DMS53 treated with DMSO at 0.1 percent for 48 hours (cell line): ENCODE results near the gene SFPQ.
"Not testable (repeated sequence)": the region's sequence is repeated elsewhere in the genome, so short reads cannot be mapped to it uniquely, and the experiment has no call there.

Experiments
- DNase-seq: peaks from one replicate; lab custom pipeline; 2025; ENCODE audit not compliant: unreplicated experiment; lab: John Stamatoyannopoulos, UW

Gene SFPQ, protein sequence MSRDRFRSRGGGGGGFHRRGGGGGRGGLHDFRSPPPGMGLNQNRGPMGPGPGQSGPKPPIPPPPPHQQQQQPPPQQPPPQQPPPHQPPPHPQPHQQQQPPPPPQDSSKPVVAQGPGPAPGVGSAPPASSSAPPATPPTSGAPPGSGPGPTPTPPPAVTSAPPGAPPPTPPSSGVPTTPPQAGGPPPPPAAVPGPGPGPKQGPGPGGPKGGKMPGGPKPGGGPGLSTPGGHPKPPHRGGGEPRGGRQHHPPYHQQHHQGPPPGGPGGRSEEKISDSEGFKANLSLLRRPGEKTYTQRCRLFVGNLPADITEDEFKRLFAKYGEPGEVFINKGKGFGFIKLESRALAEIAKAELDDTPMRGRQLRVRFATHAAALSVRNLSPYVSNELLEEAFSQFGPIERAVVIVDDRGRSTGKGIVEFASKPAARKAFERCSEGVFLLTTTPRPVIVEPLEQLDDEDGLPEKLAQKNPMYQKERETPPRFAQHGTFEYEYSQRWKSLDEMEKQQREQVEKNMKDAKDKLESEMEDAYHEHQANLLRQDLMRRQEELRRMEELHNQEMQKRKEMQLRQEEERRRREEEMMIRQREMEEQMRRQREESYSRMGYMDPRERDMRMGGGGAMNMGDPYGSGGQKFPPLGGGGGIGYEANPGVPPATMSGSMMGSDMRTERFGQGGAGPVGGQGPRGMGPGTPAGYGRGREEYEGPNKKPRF

DNA sequence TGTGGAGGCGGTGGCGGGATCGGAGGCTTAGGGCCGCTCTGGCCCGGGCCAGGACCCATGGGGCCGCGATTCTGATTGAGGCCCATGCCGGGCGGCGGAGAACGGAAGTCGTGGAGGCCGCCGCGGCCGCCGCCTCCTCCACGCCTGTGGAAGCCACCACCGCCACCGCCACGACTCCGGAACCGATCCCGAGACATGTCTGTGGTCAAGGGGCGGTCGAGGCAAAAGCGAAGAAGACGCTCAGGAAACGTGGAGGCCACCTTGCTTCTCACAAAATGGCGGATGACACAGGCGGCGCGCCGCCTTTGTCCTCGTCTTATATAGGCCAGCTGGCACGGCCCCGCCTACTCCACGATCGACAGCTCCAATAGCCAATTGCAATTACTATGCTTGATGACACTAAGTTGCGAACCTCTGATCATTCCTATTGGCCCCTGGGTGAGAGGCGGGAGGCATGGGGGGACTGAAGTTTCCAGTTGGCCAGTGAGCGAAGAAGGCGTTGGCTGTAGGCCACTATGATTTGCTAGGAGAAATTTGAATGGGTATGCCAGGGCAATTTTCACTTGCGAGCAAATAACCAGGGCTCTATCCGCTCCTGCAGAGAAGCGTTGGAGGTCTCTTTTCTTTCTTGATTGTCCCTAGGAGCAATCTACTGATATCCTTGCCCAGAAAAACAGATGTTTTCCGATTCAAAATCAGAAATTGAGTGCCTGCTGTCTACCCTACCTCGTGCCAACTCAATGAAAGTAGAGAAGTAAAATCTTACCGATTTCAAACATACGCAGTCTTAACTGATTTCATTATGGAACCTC, at the start of gene SFPQ:
Gene SFPQ, minus strand, starts transcription at position 293 of the 812 bp plus-strand sequence. Its CDS starts 96 bp downstream, at position 197.
- DNase-seq: peak; percentile 98

DNA sequence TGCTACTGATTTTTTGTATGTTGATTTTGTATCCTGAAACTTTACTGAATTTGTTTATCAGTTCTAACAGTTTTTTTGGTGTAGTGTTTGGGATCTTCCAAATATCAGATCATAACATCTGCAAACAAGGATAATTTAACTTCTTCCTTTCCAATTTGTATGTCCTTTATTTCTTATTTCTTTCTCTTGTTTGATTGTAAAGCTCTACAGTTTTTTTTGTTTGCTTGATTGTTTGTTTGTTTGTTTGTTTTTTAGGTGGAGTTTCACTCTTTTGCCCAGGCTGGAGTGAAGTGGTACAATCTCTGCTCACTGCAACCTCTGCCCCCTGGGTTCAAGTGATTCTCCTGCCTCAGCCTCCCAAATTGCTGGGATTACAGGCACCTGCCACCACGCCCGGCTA, 43.8 kb upstream of the SFPQ start:
- DNase-seq: not testable (repeated sequence)

DNA sequence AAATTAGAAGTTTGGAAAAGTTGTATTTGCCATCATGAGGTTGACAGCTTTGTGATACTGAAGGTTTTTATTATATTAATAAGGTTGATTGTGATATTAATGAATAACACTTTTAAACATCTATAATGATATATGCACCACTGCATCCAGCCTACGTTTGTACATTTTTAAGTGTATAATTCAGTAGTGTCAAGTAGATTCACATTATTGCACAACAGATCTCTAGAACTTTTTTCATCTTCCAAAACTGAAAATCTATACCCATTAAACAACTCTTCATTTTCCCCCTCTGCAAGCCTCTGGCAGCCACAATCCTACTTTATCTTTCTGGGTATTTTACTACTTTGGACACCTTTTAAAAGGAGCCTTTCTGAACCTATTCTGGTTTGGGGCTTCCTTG, 38.3 kb upstream of the SFPQ start:
- no peak for DNase-seq

DNA sequence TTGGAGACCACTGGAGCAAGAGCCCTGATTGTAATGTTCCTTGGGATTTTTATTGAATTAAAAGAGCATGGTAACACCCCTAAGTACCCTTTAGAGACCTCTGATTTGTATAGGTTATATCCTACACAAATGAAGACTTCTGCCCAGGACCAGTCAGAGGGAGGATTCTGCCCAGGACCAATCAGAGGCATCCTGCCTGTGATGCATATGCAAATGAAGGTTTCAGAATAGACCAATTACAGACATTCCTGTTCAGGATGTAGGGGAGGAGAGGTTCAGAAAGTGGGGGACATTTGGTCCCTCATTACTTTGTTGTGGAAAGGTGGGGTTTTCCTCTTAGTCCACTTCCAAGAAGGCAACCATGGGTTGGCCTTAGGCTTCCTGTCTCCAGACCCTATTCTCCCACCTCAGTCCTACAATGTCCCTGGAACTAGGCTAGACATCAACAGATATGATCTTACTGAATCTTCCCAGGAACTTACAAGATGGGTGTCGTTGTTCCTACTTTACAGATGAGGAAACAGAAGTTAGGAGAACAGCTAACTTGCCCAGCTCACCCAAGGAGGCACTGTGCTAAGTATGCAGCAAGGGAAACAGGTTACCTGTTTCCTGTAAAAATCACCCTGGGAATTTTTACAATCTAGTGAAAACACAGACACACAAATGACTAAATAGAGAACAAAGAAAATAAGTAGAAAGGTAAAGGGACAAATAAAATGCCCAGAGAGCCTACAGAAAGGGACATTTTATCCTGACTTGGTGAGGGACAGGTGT, 36.8 kb upstream of the SFPQ start:
- no peak for DNase-seq

DNA sequence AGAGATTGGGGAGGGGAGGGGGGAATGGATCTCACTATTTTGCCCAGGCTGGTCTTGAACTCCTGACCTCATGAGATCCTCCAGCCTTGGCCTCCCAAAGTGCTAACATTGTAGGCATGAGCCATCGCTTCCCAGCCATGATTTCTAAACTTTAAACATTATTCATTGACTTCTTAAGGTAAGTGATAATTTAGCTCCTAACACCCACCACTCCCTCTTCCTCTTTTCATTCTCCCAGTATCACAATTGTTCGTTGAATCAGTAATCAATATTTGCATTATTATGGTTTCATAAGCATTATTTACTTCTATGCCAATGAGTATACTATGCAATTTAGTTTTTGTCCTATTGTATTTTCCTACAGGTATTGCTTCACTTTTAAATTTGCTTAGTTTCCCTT, 33.6 kb upstream of the SFPQ start:
- no peak for DNase-seq

DNA sequence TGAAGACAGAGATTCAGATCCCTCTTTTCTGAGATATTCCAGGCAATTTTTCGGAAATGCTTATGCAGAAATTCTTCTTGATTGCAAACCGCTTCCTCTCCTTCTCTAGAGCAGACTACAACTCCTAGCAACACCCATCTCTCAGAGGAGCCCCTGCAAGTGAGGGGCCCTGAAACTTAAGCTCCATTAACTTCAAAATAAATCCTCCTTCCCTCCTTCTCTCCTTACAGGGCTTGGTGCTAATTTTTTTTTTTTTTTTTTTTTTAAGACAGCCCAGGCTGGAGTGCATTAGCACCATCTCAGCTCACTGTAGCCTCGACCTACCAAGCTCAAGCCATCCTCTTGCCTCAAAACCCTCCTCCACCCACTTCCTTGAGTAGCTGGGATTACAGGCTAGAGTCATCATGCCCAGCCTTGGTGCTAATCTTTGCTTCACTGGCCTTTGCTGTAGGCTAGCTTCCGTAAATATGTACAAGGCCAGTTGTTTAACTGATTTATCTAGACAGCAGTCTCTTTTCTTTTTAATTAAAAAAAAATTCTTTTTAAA, 30.2 kb upstream of the SFPQ start:
- no peak for DNase-seq

DNA sequence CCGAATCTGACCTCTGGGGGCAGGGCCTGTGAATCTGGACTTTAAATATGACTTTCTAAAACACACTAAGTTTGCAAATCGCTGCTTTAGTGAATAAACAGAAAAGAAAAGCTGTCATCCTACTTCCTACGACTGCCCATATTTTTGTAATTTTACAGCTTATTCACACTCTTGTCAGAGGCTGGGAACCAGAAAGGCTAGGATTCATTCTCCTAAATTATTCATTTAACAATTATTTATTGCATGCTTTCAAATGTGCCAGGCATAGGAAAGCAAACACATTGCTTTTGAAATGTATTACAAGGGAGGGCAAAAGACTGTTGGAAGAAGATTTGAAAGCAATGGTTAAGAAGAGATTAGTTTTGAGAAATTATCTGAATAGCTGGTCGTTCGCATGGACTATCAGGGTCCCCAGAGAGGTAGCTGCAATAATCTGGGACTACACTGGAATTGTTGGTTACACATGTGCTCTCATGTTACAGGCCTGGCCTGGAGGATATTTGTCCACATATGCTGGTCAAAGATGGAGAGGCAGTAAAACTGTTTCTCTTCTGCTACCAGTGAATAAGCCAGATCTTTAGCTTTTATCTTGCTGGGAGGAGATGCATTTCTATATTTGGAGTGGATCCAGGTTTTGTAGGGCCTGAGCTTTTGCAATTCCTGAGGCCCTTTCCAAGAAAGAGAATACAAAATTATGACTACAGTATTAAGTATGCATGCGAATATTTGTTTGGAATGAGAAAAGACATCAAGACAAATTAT, 29.6 kb upstream of the SFPQ start:
- no peak for DNase-seq

DNA sequence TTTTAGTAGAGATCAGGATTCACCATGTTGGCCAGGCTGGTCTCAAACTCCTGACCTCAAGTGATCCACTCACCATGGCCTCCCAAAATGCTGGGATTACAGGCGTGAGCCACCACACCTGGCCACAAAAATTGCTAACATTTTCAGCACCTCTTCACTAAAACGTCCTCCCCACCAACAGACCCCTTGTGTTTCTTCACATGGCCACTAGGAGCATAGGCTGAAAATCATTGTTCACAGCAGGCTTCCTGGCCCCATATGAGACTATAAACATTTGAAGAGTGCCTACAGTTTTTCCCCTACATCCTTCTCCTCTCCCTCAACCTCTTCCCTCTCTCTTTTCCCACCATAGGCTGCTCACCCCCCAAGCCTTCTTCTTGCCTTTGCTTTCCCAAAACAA, 28.0 kb upstream of the SFPQ start:
- peak; percentile 23 for DNase-seq

DNA sequence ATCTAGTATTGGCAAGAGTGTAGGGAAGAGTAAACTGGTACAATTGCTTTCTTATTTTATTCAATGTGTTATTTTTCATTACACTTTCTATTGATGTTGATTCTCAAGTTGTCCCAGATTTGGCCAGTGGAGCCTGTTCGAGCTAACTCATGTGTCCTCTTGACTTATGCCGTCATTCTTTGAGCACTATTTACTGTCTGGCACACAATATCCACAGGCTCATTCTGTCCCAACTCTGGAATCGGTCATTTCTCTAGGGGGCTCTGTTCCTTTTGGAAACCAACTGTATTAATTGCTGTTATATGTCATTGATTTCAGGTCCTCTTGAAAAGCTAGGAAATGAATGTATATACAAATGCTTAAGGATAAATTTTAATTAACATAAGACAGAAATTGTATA, 22.4 kb upstream of the SFPQ start:
- DNase-seq: peak; percentile 3

DNA sequence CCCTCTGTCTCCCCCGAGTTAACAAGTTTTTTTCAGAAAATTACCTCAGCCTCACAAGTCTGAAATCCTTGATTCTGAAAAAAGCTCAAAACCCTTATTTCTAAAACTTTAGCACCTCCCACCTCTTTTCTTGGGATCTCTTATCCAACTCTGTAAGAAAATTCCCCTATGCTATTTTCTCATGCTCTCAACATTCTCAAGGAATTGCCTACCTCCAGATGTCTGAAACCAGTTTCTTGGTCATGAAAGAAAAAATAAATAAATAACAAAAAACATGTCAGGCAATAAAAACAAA, 18.1 kb upstream of the SFPQ start:
- no peak for DNase-seq

DNA sequence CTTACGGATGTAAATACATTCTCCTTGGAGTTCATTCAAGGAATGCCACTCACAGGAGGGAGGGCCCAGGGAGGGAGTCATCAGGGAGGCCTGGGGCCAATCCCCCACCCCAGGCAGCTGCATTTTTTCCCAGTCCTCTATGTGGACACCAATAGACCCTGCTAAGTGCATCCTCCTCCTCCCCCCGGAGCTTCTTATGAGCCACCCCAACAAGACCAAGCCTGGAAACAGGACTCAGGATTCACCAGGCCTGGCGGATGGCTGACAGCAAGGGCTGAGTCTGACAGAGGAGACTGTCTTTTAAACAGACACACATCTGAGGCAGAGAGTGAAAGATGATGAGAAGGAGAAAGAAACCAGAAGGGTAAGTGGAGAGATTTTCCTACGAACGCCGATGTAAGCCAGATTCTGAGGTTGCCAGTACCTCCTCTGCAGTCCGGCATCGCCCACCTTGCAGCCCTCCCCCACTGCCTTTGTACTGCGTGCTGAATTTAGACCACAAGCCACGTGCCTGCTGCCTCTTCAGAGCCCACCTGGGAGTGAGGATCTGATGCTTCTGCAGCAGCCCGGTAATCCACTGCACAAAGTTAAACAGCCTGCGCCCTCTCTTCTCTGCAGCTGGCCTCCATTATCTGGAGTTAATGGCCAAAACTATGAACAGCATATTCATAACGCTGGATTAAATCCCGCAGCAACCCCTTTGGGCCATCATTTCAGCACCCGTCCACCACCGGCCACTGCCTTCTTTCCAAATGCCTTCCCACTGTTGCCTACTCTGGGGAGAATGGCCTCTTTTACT, 17.6 kb upstream of the SFPQ start:
- DNase-seq: no peak

DNA sequence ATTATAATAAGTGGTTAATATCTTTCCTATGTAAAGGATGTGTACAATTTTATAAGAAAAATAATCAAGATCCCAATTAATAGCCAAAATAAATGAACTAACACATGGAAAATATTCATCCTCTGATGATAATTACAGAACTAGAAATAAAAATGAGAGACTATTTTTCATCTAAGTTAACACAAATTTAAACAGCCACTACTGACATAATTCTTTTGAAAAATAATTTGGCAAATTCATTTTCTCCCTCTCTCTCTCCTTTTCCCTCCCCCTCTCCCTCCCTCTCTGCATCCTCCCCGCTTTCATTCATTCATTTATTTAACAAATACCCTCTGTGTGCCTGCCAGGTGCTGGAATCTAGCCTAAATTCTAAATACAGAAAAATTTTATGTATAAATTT, 10.3 kb upstream of the SFPQ start:
- DNase-seq: no peak

DNA sequence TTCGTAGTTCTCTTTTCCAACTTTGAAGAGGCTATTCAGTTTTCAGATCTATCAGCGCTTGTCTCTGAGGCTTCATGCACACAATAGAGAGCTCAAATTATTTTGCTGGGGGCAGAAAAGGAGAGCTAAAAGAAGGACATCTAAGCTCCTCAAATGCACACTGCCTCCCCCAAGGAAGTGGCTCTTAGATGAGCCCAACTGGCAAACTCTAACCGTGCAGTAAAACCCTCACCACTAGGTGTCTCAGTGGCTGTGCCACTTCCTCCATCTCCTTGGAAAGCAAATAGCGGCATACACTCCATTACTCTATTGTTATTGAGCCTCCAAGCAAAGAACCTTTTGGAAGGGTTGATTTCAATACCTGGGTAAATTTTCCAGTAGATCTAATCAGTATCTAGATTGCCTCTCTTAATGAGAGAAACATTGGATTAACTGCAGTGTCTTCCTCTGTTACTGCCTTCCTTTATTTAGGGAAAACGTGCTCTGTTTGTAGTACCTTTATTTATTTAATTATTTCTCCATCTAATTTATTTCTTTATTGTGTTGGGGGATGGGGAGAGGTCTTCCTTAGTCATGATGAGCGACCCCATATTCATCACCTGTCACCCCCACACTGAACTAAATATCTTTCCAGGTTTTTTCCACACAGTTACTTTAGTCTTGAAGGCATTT, 9.2 kb upstream of the SFPQ start:
- DNase-seq: peak; percentile 84

DNA sequence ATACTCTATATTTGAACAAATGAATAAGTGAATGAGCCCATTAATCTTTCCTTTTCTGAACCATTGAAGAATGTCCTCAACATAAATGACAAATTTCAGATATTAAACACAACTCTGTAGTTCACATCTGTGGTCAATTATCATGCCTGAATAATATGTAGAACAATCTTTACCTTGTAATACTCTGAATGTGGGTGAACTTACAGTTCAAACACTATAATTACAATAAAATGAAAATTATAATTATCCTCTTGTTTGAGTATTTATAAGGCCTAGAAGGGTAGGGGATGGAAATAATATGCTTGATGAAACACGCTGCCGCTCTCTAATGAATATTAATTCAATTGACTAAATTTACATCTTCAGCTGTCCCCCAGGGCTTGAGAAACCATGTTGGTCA, 8.7 kb upstream of the SFPQ start:
- no peak for DNase-seq

DNA sequence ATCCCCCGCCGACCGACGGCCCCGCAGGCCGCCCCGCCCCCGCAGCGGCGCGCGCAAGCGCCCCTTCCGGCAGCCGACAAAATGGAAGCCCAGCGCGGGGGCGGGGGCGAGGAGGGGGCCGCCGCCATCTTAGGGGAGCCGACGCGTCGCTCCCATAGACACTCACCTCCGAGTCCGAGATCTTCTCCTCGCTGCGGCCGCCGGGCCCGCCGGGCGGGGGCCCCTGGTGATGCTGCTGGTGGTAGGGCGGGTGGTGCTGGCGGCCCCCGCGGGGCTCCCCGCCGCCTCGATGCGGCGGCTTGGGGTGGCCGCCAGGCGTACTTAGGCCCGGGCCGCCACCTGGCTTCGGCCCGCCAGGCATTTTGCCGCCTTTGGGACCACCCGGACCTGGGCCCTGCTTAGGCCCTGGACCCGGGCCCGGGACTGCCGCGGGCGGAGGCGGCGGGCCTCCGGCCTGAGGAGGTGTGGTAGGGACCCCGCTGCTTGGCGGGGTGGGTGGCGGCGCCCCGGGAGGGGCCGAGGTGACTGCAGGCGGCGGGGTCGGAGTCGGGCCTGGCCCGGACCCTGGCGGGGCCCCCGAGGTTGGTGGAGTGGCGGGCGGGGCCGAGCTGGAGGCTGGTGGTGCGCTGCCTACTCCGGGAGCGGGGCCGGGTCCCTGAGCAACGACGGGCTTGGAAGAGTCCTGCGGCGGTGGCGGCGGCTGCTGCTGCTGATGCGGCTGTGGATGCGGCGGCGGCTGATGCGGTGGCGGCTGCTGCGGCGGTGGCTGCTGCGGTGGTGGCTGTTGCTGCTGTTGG, 691 bp downstream of the SFPQ start:
- DNase-seq: peak; percentile 39

DNA sequence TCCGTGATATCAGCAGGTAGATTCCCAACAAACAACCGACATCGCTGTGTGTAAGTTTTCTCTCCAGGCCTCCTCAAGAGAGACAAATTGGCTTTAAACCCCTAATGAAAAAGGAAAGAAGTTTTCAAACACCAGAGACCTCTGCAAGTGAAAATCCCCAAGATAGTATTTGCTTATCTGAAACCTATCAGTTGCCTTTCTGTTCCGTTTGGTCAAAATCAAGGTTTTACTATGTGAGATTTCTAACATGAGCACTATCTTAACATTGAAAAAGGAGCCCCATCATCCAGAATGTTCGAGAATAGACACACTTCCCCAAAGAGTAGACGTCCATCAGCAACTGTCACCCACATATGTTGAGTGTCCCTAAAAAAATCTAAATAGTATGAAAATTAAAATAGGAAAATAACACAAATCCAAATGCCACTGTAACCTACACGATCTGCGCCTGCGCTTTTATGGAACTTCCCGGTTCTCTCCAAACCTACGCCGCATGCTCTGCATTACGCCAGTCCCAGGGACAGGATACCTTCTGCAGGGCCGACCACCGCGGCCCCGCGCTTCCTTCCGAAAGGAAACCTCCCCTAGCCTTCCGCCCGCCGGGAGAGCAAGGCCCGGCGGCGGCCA, 1.4 kb downstream of the SFPQ start:
- DNase-seq: no peak

DNA sequence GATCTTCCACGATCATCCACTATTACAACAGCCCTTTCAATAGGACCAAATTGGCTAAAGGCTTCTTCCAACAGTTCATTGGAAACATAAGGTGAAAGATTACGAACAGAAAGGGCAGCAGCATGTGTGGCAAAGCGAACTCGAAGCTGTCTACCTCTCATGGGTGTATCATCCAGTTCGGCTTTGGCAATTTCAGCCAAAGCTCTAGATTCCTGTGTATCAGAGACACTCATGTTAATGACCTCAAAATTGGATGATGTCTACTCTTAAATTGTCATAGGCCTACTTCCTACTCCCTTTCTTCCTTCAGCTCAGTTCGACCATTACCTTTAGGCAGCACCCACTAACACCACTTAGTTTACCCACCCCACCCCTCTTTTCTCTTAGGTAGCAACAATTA, 2.2 kb downstream of the SFPQ start:
- DNase-seq: no peak
